Measurements from ENCODE around the gene ADD3.

The ADD3 gene

GRCh38 chr10:110006358-110007160 lies 1.2 kb upstream of the ADD3 start (continued):
- TF ChIP-seq ZNF138 (tag by site-specific recombination; IDR thresholded peaks at IDR 0.05; ENCODE audit: borderline replicate concordance) (no peak), ZNF221 (tag by site-specific recombination; IDR thresholded peaks at IDR 0.05; ENCODE audit: borderline replicate concordance) (no peak), ZFP69B (tag by site-specific recombination; IDR thresholded peaks at IDR 0.05) (no peak), HOXA7 (CRISPR knock-in tag; IDR thresholded peaks at IDR 0.05; ENCODE audit: borderline replicate concordance) (no peak), EGR2 (tag by site-specific recombination; IDR thresholded peaks at IDR 0.05; ENCODE audit: low read depth) (peak; percentile 47; the same call in 1 of the 2 replicates), GLI2 (tag by site-specific recombination; IDR thresholded peaks at IDR 0.05; ENCODE audit: borderline replicate concordance, low read depth) (no peak), YY1 (tag by site-specific recombination; IDR thresholded peaks at IDR 0.05) (no peak), ZNF629 (tag by site-specific recombination; IDR thresholded peaks at IDR 0.05) (0 out of 2 replicates have a peak, but pooled peaks have one; percentile 9), ZNF114 (tag by site-specific recombination; IDR thresholded peaks at IDR 0.05) (no peak), ZNF580 (tag by site-specific recombination; IDR thresholded peaks at IDR 0.05) (no peak)

- POLR2A ChIA-PET: interaction anchor here (0.5 to 1.6 kb wide), 26 partner anchors 8 to 242 kb away, joined by 3 to 17 read pairs (median 4); partner anchors contain the start of gene XPNPEP1
- CTCF ChIA-PET: interaction anchor here (0.5 to 1.4 kb wide), 8 partner anchors 8 to 937 kb away, joined by 3 to 5 read pairs (median 3); no protein-coding TSS in a partner anchor
- Histone ChIP-seq H3K4me3 (ENCODE audit: low read depth, low read length) (peak overlapping the region; percentile 50), H3K9me3 (ENCODE audit: control insufficient read depth, insufficient read depth, low read depth, low read length) (no peaks in the 10 kb centered on the region), H3K4me1 (ENCODE audit: control insufficient read depth, insufficient read depth, low read length) (peaks cover 61% of the 10 kb centered on the region), H3K36me3 (ENCODE audit: control insufficient read depth in 2 of 2, insufficient read depth in 1 of 2, low read length in 2 of 2) (no peaks in the 10 kb centered on the region), H3K27ac (ENCODE audit: extremely low read depth, low read depth, low read length) (peak overlapping the region; percentile 98)
- TF ChIP-seq ZSCAN5A (tag by site-specific recombination; IDR thresholded peaks at IDR 0.05) (no peak), ZBTB26 (tag by site-specific recombination; optimal IDR thresholded peaks at IDR 0.05) (no peak), AEBP2 (tag by site-specific recombination; IDR thresholded peaks at IDR 0.05; ENCODE audit: borderline replicate concordance) (no peak), ZBTB48 (tag by site-specific recombination; IDR thresholded peaks at IDR 0.05) (no peak), ZNF548 (tag by site-specific recombination; IDR thresholded peaks at IDR 0.05) (no peak), BCL6B (tag by site-specific recombination; IDR thresholded peaks at IDR 0.05) (no peak), ZFHX2 (tag by site-specific recombination; conservative IDR thresholded peaks at IDR 0.05) (peak; percentile 98), ZNF354C (tag by site-specific recombination; IDR thresholded peaks at IDR 0.05; ENCODE audit: borderline replicate concordance, low read depth) (no peak), ZNF423 (tag by site-specific recombination; IDR thresholded peaks at IDR 0.05) (no peak), ZNF426 (tag by site-specific recombination; IDR thresholded peaks at IDR 0.05) (no peak), ZNF701 (tag by site-specific recombination; IDR thresholded peaks at IDR 0.05) (no peak), ZNF416 (tag by site-specific recombination; IDR thresholded peaks at IDR 0.05) (no peak), ZBTB44 (tag by site-specific recombination; IDR thresholded peaks at IDR 0.05) (peak; percentile 65; the same call in 1 of the 2 replicates), ZNF571 (tag by site-specific recombination; IDR thresholded peaks at IDR 0.05) (no peak), ZNF777 (tag by site-specific recombination; IDR thresholded peaks at IDR 0.05; ENCODE audit: borderline replicate concordance) (no peak; the same call in 1 of the 2 replicates), ZNF449 (tag by site-specific recombination; IDR thresholded peaks at IDR 0.05) (no peak)
These were observed 553 bp upstream of the ADD3 start for GRCh38 chr10:110007161-110007700.

Data from HEK293 (cell line).